ENCODE results near the gene RFTN2. TPM values are rescaled to one million over a fixed set of nuclear protein-coding genes. Genes with fewer than 3 reads are reported as not detected.

The RFTN2 gene
- total and polyA plus RNA-seq, 4 donors, result 0.40 to 22.6 (median 2.0) TPM

DNA sequence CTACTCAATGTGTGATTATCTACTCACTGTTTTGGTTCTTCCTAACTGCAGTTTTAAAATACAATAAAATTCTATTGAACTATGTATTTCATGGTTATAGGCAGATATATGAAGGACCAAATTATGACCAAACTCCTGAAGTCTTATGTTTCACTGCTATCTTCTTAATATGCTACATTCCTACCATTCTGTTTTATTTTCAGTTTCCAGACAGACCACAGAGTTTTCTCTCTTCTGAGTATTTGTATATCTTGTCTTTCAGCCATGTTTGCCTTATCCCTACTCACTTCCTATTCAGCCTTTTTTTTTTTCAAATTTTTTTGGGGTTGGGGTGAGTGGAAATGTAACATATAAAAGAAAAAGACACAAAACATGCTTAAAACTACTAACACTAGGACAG, 6.3 kb downstream of the RFTN2 start:
- no peak overlapping the region for H3K27ac ChIP-seq (ENCODE audit: low read depth in 1 of 2, low read length in 1 of 2)
- H3K9me3 ChIP-seq (ENCODE audit: control insufficient read depth in 4 of 4, insufficient read depth in 3 of 4, low read length in 3 of 4), result peaks cover 4 to 24% (median 6%) of the 10 kb centered on the region in 4 donors
- ATAC-seq (ENCODE audit: insufficient read depth, low FRiP score) (no peak), DNase-seq (no peak)
- TF ChIP-seq, protein P1, sequence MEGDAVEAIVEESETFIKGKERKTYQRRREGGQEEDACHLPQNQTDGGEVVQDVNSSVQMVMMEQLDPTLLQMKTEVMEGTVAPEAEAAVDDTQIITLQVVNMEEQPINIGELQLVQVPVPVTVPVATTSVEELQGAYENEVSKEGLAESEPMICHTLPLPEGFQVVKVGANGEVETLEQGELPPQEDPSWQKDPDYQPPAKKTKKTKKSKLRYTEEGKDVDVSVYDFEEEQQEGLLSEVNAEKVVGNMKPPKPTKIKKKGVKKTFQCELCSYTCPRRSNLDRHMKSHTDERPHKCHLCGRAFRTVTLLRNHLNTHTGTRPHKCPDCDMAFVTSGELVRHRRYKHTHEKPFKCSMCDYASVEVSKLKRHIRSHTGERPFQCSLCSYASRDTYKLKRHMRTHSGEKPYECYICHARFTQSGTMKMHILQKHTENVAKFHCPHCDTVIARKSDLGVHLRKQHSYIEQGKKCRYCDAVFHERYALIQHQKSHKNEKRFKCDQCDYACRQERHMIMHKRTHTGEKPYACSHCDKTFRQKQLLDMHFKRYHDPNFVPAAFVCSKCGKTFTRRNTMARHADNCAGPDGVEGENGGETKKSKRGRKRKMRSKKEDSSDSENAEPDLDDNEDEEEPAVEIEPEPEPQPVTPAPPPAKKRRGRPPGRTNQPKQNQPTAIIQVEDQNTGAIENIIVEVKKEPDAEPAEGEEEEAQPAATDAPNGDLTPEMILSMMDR (IDR thresholded peaks at IDR 0.05; ENCODE audit: control extremely low read depth, extremely low read depth), result no peak
- no peaks in the 10 kb centered on the region for H3K27me3 ChIP-seq (ENCODE audit: control insufficient read depth in 3 of 3, insufficient read depth in 3 of 3, low read length in 2 of 3)
- H3K9ac ChIP-seq (ENCODE audit: insufficient read depth in 1 of 2, low read length in 2 of 2), result no peak overlapping the region
- peaks cover 0 to 9% (median 0%) of the 10 kb centered on the region in 5 donors for H3K4me1 ChIP-seq (ENCODE audit: control insufficient read depth in 5 of 5, insufficient read depth in 5 of 5, low read length in 5 of 5)
- H3K36me3 ChIP-seq (ENCODE audit: control insufficient read depth in 4 of 4, insufficient read depth in 4 of 4, low read length in 4 of 4), result peaks cover 0 to 23% (median 10%) of the 10 kb centered on the region in 4 donors
- H3K4me3 ChIP-seq, result no peak overlapping the region

DNA sequence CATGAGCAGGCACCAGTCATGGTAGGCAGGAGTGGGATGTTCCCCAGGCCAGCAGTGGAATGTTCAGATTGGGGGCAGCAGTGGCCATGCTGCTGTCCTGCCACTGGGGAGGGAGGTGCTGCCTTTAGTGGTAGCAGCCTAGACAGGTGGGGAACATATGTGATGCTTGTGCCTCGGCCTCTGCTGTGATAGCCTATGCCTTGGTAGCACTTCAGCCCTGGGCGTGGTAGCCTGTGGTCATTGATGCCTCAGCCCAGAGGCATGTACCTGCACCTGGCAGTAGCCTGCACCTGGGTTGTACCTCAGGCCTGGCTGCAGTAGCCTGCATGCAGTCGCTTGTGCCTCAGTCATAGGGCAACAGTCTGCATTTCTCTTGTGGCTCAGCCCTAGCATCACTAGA, 7.1 kb downstream of the RFTN2 start:
- WGBS, 2 donors, result 96% methylated on average over 3 of the region's 3 CpGs
- H3K4me3 ChIP-seq, result no peak overlapping the region
- no peak for ATAC-seq (ENCODE audit: insufficient read depth, low FRiP score)
- H3K9ac ChIP-seq (ENCODE audit: insufficient read depth in 1 of 2, low read length in 2 of 2), result no peak overlapping the region
- no peak overlapping the region for H3K27ac ChIP-seq (ENCODE audit: low read depth in 1 of 2, low read length in 1 of 2)
- TF ChIP-seq, protein P1 (IDR thresholded peaks at IDR 0.05; ENCODE audit: control extremely low read depth, extremely low read depth), result no peak
- peaks cover 0 to 8% (median 0%) of the 10 kb centered on the region in 5 donors for H3K4me1 ChIP-seq (ENCODE audit: control insufficient read depth in 5 of 5, insufficient read depth in 5 of 5, low read length in 5 of 5)
- peaks cover 4 to 24% (median 6%) of the 10 kb centered on the region in 4 donors for H3K9me3 ChIP-seq (ENCODE audit: control insufficient read depth in 4 of 4, insufficient read depth in 3 of 4, low read length in 3 of 4)
- H3K36me3 ChIP-seq (ENCODE audit: control insufficient read depth in 4 of 4, insufficient read depth in 4 of 4, low read length in 4 of 4), result peaks cover 0 to 23% (median 10%) of the 10 kb centered on the region in 4 donors
- no peaks in the 10 kb centered on the region for H3K27me3 ChIP-seq (ENCODE audit: control insufficient read depth in 3 of 3, insufficient read depth in 3 of 3, low read length in 2 of 3)
- no peak for DNase-seq

DNA sequence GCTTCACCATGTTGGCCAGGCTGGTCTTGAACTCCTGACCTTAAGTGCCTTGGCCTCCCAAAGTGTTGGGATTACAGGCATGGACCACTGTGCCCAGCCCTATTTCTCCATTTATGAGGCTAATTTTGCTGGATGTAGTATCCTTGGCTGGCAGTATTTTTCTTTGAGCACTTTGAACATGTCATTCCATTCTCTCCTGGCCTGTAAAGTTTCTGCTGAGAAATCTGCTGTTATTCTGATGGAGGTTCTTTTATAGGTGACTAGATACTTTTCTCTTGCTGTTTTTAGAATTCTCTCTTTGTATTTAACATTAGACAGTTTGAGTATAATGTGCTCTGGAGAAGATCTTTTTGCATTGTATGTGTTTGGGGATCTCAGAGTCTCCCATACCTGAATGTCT, 9.1 kb downstream of the RFTN2 start:
- Histone ChIP-seq H3K9me3 (ENCODE audit: control insufficient read depth in 4 of 4, insufficient read depth in 3 of 4, low read length in 3 of 4) (peaks cover 4 to 24% (median 6%) of the 10 kb centered on the region in 4 donors), H3K4me3 (no peak overlapping the region), H3K27ac (ENCODE audit: low read depth in 1 of 2, low read length in 1 of 2) (no peak overlapping the region), H3K9ac (ENCODE audit: insufficient read depth in 1 of 2, low read length in 2 of 2) (no peak overlapping the region), H3K36me3 (ENCODE audit: control insufficient read depth in 4 of 4, insufficient read depth in 4 of 4, low read length in 4 of 4) (peaks cover 0 to 23% (median 10%) of the 10 kb centered on the region in 4 donors), H3K4me1 (ENCODE audit: control insufficient read depth in 5 of 5, insufficient read depth in 5 of 5, low read length in 5 of 5) (no peaks in the 10 kb centered on the region), H3K27me3 (ENCODE audit: control insufficient read depth in 3 of 3, insufficient read depth in 3 of 3, low read length in 2 of 3) (no peaks in the 10 kb centered on the region)
- TF ChIP-seq, protein P1 (IDR thresholded peaks at IDR 0.05; ENCODE audit: control extremely low read depth, extremely low read depth), result no peak
- DNase-seq (no peak), ATAC-seq (ENCODE audit: insufficient read depth, low FRiP score) (no peak)

DNA sequence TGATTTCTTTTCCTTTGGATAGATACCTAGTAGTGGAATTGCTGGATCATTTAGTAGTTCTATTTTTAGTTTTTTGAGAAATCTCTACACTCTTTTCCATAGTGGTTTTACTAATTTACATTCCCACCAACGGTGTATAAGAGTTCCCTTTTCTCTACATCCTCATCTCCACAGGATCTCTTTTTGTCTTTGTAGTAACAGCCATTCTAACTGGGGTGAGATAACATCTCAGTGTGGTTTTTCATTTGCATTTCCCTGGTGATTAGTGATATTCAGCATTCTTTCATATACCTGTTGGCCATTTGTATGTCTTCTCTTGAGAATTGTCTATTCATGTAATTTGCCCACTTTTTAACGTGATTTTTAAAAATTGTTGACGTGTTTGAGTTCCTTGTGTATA, 13.8 kb downstream of the RFTN2 start:
- Histone ChIP-seq H3K36me3 (ENCODE audit: control insufficient read depth in 4 of 4, insufficient read depth in 4 of 4, low read length in 4 of 4) (peaks cover 0 to 4% (median 0%) of the 10 kb centered on the region in 4 donors), H3K9ac (ENCODE audit: insufficient read depth in 1 of 2, low read length in 2 of 2) (no peak overlapping the region), H3K4me1 (ENCODE audit: control insufficient read depth in 5 of 5, insufficient read depth in 5 of 5, low read length in 5 of 5) (no peaks in the 10 kb centered on the region), H3K27ac (ENCODE audit: low read depth in 1 of 2, low read length in 1 of 2) (no peak overlapping the region), H3K9me3 (ENCODE audit: control insufficient read depth in 4 of 4, insufficient read depth in 3 of 4, low read length in 3 of 4) (peaks cover 0 to 11% (median 3%) of the 10 kb centered on the region in 4 donors), H3K27me3 (ENCODE audit: control insufficient read depth in 3 of 3, insufficient read depth in 3 of 3, low read length in 2 of 3) (no peaks in the 10 kb centered on the region), H3K4me3 (no peak overlapping the region)
- no peak for DNase-seq
- no peak for ATAC-seq (ENCODE audit: insufficient read depth, low FRiP score)
- TF ChIP-seq, protein P1 (IDR thresholded peaks at IDR 0.05; ENCODE audit: control extremely low read depth, extremely low read depth), result no peak
- 69 to 72% methylated on average over 3 of the region's 3 CpGs for WGBS, 2 donors
